HL-60 (cell line): ENCODE measurements around the gene KMT2C.

Experiments used
- REST ChIP-seq: IDR thresholded peaks from 2 replicates; pipeline ENCODE4 v1.6.1; 2012; ENCODE audit warnings: low read depth; ENCODE audit not compliant: insufficient replicate concordance
- TF ChIP-seq, protein P1 (sequence below): IDR thresholded peaks from one replicate; pipeline ENCODE4 v1.5.1; 2011; ENCODE audit warnings: low read length, control low read depth, inconsistent platforms; ENCODE audit not compliant: insufficient read depth

DNA sequence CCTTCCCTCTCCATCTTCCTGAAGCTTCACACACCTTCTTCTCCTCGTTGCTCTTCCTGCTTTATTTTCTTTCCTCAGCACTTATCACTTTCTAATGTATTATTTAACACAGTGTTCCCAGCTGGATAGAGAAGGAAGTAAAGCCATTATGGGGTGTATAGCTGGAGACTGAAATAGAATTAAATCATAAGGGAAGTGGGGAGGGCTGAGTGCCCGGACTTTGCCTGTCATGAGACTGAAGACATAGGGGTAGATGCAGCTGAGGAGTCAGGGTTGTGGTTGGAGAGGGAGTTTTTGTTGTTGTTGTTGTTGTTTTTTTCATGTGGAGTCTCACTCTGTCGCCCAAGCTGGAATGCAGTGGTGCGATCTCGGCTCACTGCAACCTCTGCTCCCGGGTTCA is 345.1 kb downstream of the KMT2C start:
- TF ChIP-seq REST, result no peak
- TF ChIP-seq, protein P1, sequence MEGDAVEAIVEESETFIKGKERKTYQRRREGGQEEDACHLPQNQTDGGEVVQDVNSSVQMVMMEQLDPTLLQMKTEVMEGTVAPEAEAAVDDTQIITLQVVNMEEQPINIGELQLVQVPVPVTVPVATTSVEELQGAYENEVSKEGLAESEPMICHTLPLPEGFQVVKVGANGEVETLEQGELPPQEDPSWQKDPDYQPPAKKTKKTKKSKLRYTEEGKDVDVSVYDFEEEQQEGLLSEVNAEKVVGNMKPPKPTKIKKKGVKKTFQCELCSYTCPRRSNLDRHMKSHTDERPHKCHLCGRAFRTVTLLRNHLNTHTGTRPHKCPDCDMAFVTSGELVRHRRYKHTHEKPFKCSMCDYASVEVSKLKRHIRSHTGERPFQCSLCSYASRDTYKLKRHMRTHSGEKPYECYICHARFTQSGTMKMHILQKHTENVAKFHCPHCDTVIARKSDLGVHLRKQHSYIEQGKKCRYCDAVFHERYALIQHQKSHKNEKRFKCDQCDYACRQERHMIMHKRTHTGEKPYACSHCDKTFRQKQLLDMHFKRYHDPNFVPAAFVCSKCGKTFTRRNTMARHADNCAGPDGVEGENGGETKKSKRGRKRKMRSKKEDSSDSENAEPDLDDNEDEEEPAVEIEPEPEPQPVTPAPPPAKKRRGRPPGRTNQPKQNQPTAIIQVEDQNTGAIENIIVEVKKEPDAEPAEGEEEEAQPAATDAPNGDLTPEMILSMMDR, result no peak
